Tibial artery (tissue), 4 donors: ENCODE measurements around the gene ITGAD.

Experiments
- DNase-seq, 2 donors: peaks; one replicate each; pipeline ENCODE4 v3.0.0-alpha.2; 2019
- H3K27ac ChIP-seq, 2 donors: fragments of 200-600 bp; sonication (generic) in 1 of 2; 1 replicate in 1 of 2; 2 replicates in 1 of 2; pipeline ENCODE4 v1.5.1; 2018 to 2019; ENCODE audit warnings: mild to moderate bottlenecking in 1 of 2
- H3K27me3 ChIP-seq, 2 donors: fragments of 200-600 bp; sonication (generic) in 1 of 2; one replicate each; pipeline versions ENCODE4 v1.5.1 to v1.6.0; 2016 to 2019
- H3K36me3 ChIP-seq, 3 donors: fragments of 200-600 bp; sonication (generic) in 2 of 3; one replicate each; pipeline ENCODE4 v1.5.1; 2016 to 2019; ENCODE audit warnings: mild to moderate bottlenecking in 2 of 3
- H3K4me1 ChIP-seq, 4 donors: fragments of 200-600 bp; sonication (generic) in 2 of 4; 1 replicate in 3 of 4; 2 replicates in 1 of 4; pipeline ENCODE4 v1.5.1; 2016 to 2019
- H3K4me3 ChIP-seq, 2 donors: fragments of 200-600 bp; sonication (generic) in 1 of 2; 1 replicate in 1 of 2; 2 replicates in 1 of 2; pipeline ENCODE4 v1.5.1; 2018 to 2019; ENCODE audit warnings: mild to moderate bottlenecking in 2 of 2
- H3K9me3 ChIP-seq, 3 donors: fragments of 200-600 bp; sonication (generic) in 1 of 3; one replicate each; pipeline ENCODE4 v1.5.1; 2016 to 2019
- intact Hi-C: fragments of 100-400 bp; cut with DNase I; formaldehyde crosslinking; loops from one replicate; pipeline ENCODE4 v1.15.0; 2023; ENCODE audit warnings: low total_unique reads
- TF ChIP-seq, protein P1 (sequence below), 2 experiments: fragments of 200-600 bp in 1 of 2; fragments of 450-650 bp in 1 of 2; IDR thresholded peaks; one replicate each; pipeline ENCODE4 v1.5.1; 2017 to 2019; ENCODE audit warnings: antibody characterized with exemption in 2 of 2, mild to moderate bottlenecking in 1 of 2, moderate library complexity in 1 of 2

The ITGAD gene

GRCh38 chr16:31407406-31407805, 14.3 kb downstream of the ITGAD start:
- intact Hi-C loops, result no loop called here
- Histone ChIP-seq H3K9me3 (no peaks in the 10 kb centered on the region), H3K36me3 (no peaks in the 10 kb centered on the region), H3K4me3 (no peak overlapping the region), H3K4me1 (no peaks in the 10 kb centered on the region), H3K27me3 (peaks cover 0 to 22% of the 10 kb centered on the region in 2 donors), H3K27ac (no peak overlapping the region)
- TF ChIP-seq, protein P1, sequence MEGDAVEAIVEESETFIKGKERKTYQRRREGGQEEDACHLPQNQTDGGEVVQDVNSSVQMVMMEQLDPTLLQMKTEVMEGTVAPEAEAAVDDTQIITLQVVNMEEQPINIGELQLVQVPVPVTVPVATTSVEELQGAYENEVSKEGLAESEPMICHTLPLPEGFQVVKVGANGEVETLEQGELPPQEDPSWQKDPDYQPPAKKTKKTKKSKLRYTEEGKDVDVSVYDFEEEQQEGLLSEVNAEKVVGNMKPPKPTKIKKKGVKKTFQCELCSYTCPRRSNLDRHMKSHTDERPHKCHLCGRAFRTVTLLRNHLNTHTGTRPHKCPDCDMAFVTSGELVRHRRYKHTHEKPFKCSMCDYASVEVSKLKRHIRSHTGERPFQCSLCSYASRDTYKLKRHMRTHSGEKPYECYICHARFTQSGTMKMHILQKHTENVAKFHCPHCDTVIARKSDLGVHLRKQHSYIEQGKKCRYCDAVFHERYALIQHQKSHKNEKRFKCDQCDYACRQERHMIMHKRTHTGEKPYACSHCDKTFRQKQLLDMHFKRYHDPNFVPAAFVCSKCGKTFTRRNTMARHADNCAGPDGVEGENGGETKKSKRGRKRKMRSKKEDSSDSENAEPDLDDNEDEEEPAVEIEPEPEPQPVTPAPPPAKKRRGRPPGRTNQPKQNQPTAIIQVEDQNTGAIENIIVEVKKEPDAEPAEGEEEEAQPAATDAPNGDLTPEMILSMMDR (IDR thresholded peaks at IDR 0.05), result no peak
- DNase-seq, result no peak

- intact Hi-C loops, result no loop called here
- no peaks in the 10 kb centered on the region for H3K9me3 ChIP-seq
- no peak for DNase-seq
- H3K36me3 ChIP-seq, result no peaks in the 10 kb centered on the region
- H3K27ac ChIP-seq, result no peak overlapping the region
- TF ChIP-seq, protein P1 (IDR thresholded peaks at IDR 0.05), result no peak
- H3K4me1 ChIP-seq, result no peaks in the 10 kb centered on the region
- H3K27me3 ChIP-seq, result peaks cover 0 to 22% of the 10 kb centered on the region in 2 donors
- no peak overlapping the region for H3K4me3 ChIP-seq
Observed at GRCh38 chr16:31409433-31409832, 16.3 kb downstream of the ITGAD start.

- Histone ChIP-seq H3K27me3 (peaks cover 0 to 25% of the 10 kb centered on the region in 2 donors), H3K4me3 (no peak overlapping the region), H3K36me3 (no peaks in the 10 kb centered on the region), H3K9me3 (no peaks in the 10 kb centered on the region), H3K27ac (no peak overlapping the region), H3K4me1 (no peaks in the 10 kb centered on the region)
- intact Hi-C loops, result no loop called here
- DNase-seq, result no peak
- TF ChIP-seq, protein P1 (IDR thresholded peaks at IDR 0.05), result no peak
Observed at GRCh38 chr16:31410082-31410481, 16.9 kb downstream of the ITGAD start.

GRCh38 chr16:31411024-31411844, 18.1 kb downstream of the ITGAD start:
- Histone ChIP-seq H3K9me3 (no peaks in the 10 kb centered on the region), H3K36me3 (no peaks in the 10 kb centered on the region), H3K4me3 (no peak overlapping the region), H3K4me1 (no peaks in the 10 kb centered on the region), H3K27ac (no peak overlapping the region), H3K27me3 (peaks cover 0 to 25% of the 10 kb centered on the region in 2 donors)
- no peak for DNase-seq
- intact Hi-C loops, result no loop called here
- TF ChIP-seq, protein P1 (IDR thresholded peaks at IDR 0.05), result no peak

DNA sequence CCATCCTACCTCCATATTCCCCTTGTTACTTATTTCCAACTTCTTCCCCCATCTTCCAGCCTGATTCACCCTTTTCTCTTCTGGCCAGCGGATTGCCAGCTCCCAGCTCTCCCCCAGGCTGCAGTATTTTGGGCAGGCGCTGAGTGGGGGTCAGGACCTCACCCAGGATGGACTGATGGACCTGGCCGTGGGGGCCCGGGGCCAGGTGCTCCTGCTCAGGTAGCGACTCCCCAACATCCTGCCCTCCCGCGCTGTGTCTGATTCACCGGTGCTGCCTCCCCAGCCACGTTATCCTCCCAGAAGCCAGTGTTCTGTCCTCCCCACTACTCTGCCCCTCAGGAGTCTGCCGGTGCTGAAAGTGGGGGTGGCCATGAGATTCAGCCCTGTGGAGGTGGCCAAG, 19.6 kb downstream of the ITGAD start:
- Histone ChIP-seq H3K9me3 (no peaks in the 10 kb centered on the region), H3K36me3 (no peaks in the 10 kb centered on the region), H3K4me1 (no peaks in the 10 kb centered on the region), H3K4me3 (no peak overlapping the region), H3K27ac (no peak overlapping the region), H3K27me3 (peaks cover 0 to 27% of the 10 kb centered on the region in 2 donors)
- TF ChIP-seq, protein P1 (IDR thresholded peaks at IDR 0.05), result no peak
- no peak for DNase-seq
- intact Hi-C loops, result no loop called here
